Neuronal stem cell (in vitro differentiated cells): ENCODE data around the gene C1S. TPM values are rescaled to one million over a fixed set of nuclear protein-coding genes. Genes with fewer than 3 reads are reported as not detected.

Experiments
- DNase-seq: peaks from one replicate; pipeline ENCODE4 v3.0.0-alpha.2; 2013; ENCODE audit warnings: low spot score
- H2AFZ ChIP-seq: one replicate; pipeline ENCODE4 v1.6.1; 2013; ENCODE audit warnings: mild to moderate bottlenecking, low read length, inconsistent platforms
- H2AK5ac ChIP-seq: 2 replicates; pipeline ENCODE4 v1.6.1; 2013; ENCODE audit warnings: low read depth, mild to moderate bottlenecking, inconsistent platforms, low read length, moderate library complexity, mixed read lengths
- H2BK120ac ChIP-seq: 2 replicates; pipeline ENCODE4 v1.6.1; 2013; ENCODE audit warnings: low read depth, mild to moderate bottlenecking, inconsistent platforms, low read length, moderate library complexity, mixed read lengths
- H2BK12ac ChIP-seq: one replicate; pipeline ENCODE4 v1.6.1; 2013; ENCODE audit warnings: low read length, inconsistent platforms
- H2BK15ac ChIP-seq: 2 replicates; pipeline ENCODE4 v1.6.1; 2013; ENCODE audit warnings: mild to moderate bottlenecking, low read length, inconsistent platforms, mixed read lengths
- H2BK5ac ChIP-seq: one replicate; pipeline ENCODE4 v1.6.1; 2013; ENCODE audit warnings: inconsistent platforms, mild to moderate bottlenecking, low read length, moderate library complexity
- H3K14ac ChIP-seq: one replicate; pipeline ENCODE4 v1.6.1; 2013; ENCODE audit warnings: low read length, inconsistent platforms
- H3K18ac ChIP-seq: 2 replicates; pipeline ENCODE4 v1.6.1; 2013; ENCODE audit warnings: low read length, inconsistent platforms
- H3K23ac ChIP-seq: 2 replicates; pipeline ENCODE4 v1.6.1; 2013; ENCODE audit warnings: low read depth, mild to moderate bottlenecking, mixed read lengths, low read length, inconsistent platforms; ENCODE audit not compliant: poor library complexity
- H3K27ac ChIP-seq: replicated peaks from 3 replicates; pipeline ENCODE4 v1.5.1; 2013; ENCODE audit warnings: low read length, inconsistent platforms
- H3K27me3 ChIP-seq, 3 experiments: 2 replicates each; pipeline ENCODE4 v1.6.1; 2013; ENCODE audit warnings: low read length in 3 of 3, mild to moderate bottlenecking in 2 of 3, inconsistent platforms in 1 of 3, low read depth in 1 of 3, mixed read lengths in 1 of 3, moderate library complexity in 1 of 3; ENCODE audit not compliant: control insufficient read depth in 3 of 3, insufficient read depth in 3 of 3
- H3K36me3 ChIP-seq, 2 donors: replicated peaks in 1 of 2; 2 replicates each; pipeline ENCODE4 v1.6.1; 2013; ENCODE audit warnings: low read length in 2 of 2; ENCODE audit not compliant: control insufficient read depth in 2 of 2, insufficient read depth in 2 of 2
- H3K4ac ChIP-seq: 2 replicates; pipeline ENCODE4 v1.6.1; 2013; ENCODE audit warnings: inconsistent platforms, mild to moderate bottlenecking, low read length, moderate library complexity
- H3K4me1 ChIP-seq, 2 donors: 1 replicate in 1 of 2; 2 replicates in 1 of 2; pipeline ENCODE4 v1.6.1; 2013; ENCODE audit warnings: low read length in 2 of 2, low read depth in 1 of 2; ENCODE audit not compliant: control insufficient read depth in 2 of 2, insufficient read depth in 1 of 2
- H3K4me2 ChIP-seq: one replicate; pipeline ENCODE4 v1.6.1; 2013; ENCODE audit warnings: mild to moderate bottlenecking, low read length, inconsistent platforms; ENCODE audit not compliant: insufficient read depth, poor library complexity, severe bottlenecking
- H3K4me3 ChIP-seq, 2 donors: 2 replicates each; pipeline ENCODE4 v1.5.1; 2013; ENCODE audit warnings: low read length in 2 of 2, mild to moderate bottlenecking in 2 of 2, inconsistent platforms in 1 of 2, moderate library complexity in 1 of 2
- H3K79me1 ChIP-seq: one replicate; pipeline ENCODE4 v1.6.1; 2013; ENCODE audit warnings: low read depth, mild to moderate bottlenecking, inconsistent platforms, low read length, moderate library complexity
- H3K9ac ChIP-seq: one replicate; pipeline ENCODE4 v1.6.1; 2013; ENCODE audit warnings: mild to moderate bottlenecking, low read depth, low read length, inconsistent platforms; ENCODE audit not compliant: poor library complexity
- H3K9me3 ChIP-seq, 2 donors: replicated peaks in 1 of 2; 2 replicates each; pipeline versions ENCODE3 to v1.6.1; 2013; ENCODE audit warnings: low read length in 2 of 2, mild to moderate bottlenecking in 2 of 2, inconsistent platforms in 1 of 2, low read depth in 1 of 2, mixed read lengths in 1 of 2, moderate library complexity in 1 of 2; ENCODE audit not compliant: control insufficient read depth in 2 of 2, insufficient read depth in 1 of 2
- H4K8ac ChIP-seq: one replicate; pipeline ENCODE4 v1.6.1; 2013; ENCODE audit warnings: low read depth, mild to moderate bottlenecking, inconsistent platforms, low read length, moderate library complexity
- H4K91ac ChIP-seq: one replicate; pipeline ENCODE4 v1.6.1; 2013; ENCODE audit warnings: low read length, low read depth, mild to moderate bottlenecking, inconsistent platforms; ENCODE audit not compliant: poor library complexity
- WGBS, 2 donors: extraction: QIAGEN DNeasy Blood & Tissue Kit; methylation state at CpG; one replicate each; pipeline ENCODE4 v1.1.7; 2013; ENCODE audit warnings: missing lambda C conversion rate in 2 of 2, mixed read lengths in 1 of 2; ENCODE audit not compliant: insufficient read length in 2 of 2, insufficient replicate concordance in 1 of 2; ENCODE audit errors: extremely low coverage in 2 of 2; 5-methylcytosine and 5-hydroxymethylcytosine counted together
- small RNA-seq: library from polyadenylated mRNA; stranded (forward); fragments of <200 nt; extraction: miRNeasy Mini kit (QIAGEN cat#:217004); gene quantifications from one replicate; pipeline ENCODE3, GENCODE V24; 2013; ENCODE audit not compliant: insufficient read depth

C1S gene

DNA sequence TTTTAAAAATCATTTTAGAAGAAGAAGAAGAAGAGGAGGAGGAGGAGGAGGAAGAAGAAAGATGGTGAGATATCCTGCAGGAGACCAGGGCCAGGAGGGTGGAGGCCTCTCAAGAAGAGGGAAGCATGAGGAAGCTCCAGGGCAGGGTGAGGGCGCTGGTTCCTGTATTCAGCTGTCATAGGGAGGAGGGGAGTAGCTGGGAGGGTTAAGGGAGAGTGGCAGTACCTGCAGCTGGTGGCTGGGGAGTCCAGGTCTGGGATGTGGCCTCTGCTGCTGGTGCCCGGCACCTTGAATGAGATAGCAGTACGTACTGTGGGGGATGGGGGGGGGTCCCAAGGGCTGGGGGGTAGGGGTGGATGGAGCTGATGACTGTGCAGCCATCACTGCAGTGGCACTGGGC lies 58.4 kb downstream of the C1S start:
- Histone ChIP-seq H3K4me3 (no peak overlapping the region), H2BK12ac (no peak overlapping the region), H3K4ac (no peak overlapping the region), H2AFZ (no peak overlapping the region), H4K8ac (no peak overlapping the region), H4K91ac (no peak overlapping the region), H3K18ac (no peak overlapping the region), H2BK15ac (no peak overlapping the region), H3K14ac (no peak overlapping the region), H3K79me1 (no peaks in the 10 kb centered on the region), H3K23ac (no peak overlapping the region), H2AK5ac (no peak overlapping the region), H2BK5ac (no peak overlapping the region), H3K36me3 (peaks cover 0 to 15% of the 10 kb centered on the region in 2 donors), H3K27ac (no peak overlapping the region), H3K4me2 (no peak overlapping the region), H3K4me1 (no peaks in the 10 kb centered on the region), H2BK120ac (no peak overlapping the region), H3K9ac (no peak overlapping the region), H3K27me3 (no peaks in the 10 kb centered on the region), H3K9me3 (no peaks in the 10 kb centered on the region)
- no peak for DNase-seq
- no CpG with 5 or more reads among the region's 3 CpGs for WGBS, 2 donors

- no peak overlapping the region for H3K4ac ChIP-seq
- H3K27me3 ChIP-seq, result no peaks in the 10 kb centered on the region
- H2BK15ac ChIP-seq, result no peak overlapping the region
- H3K9ac ChIP-seq, result no peak overlapping the region
- no peak overlapping the region for H2AFZ ChIP-seq
- no peak overlapping the region for H3K14ac ChIP-seq
- H3K23ac ChIP-seq, result no peak overlapping the region
- no peak overlapping the region for H2BK5ac ChIP-seq
- H4K8ac ChIP-seq, result no peak overlapping the region
- no peak overlapping the region for H4K91ac ChIP-seq
- H3K4me3 ChIP-seq, result peak overlapping the region in 1 of 2 donors; percentile 20
- WGBS, 2 donors, result no CpG with 5 or more reads among the region's 5 CpGs
- no peak overlapping the region for H2BK12ac ChIP-seq
- no peak overlapping the region for H2AK5ac ChIP-seq
- no peak for DNase-seq
- H3K27ac ChIP-seq, result no peak overlapping the region
- H3K18ac ChIP-seq, result no peak overlapping the region
- H3K4me2 ChIP-seq, result no peak overlapping the region
- H3K79me1 ChIP-seq, result no peaks in the 10 kb centered on the region
- no peaks in the 10 kb centered on the region for H3K9me3 ChIP-seq
- H2BK120ac ChIP-seq, result no peak overlapping the region
- H3K4me1 ChIP-seq, result no peaks in the 10 kb centered on the region
- H3K36me3 ChIP-seq, result peaks cover 0 to 11% of the 10 kb centered on the region in 2 donors
These were observed 59.6 kb downstream of the C1S start for GRCh38 chr12:7120166-7120565.

Small RNA genes within 50 kb of the gene (small RNA-seq; reads per million reads assigned to genes)
- gene AC006512.1, result not detected
- gene RNU6-485P, result not detected
